GM13977 (cell line): ENCODE measurements around the gene HDAC9.

Experiments
- DNase-seq: peaks from one replicate; pipeline ENCODE4 v3.0.0; 2012; ENCODE audit warnings: low spot score
- in situ Hi-C: fragments of 300-500 bp; cut with MboI; formaldehyde crosslinking; loops from one replicate; pipeline ENCODE4 v1.12.0; 2022; ENCODE audit warnings: low sequenced_read_pairs, low pct_unique_long_range_greater_than_20kb, mixed read lengths, inconsistent platforms; ENCODE audit not compliant: unreplicated experiment
- TF ChIP-seq, protein P1 (sequence below): IDR thresholded peaks from 2 replicates; pipeline ENCODE4 v1.5.1; 2012; ENCODE audit warnings: mild to moderate bottlenecking, control low read depth; ENCODE audit not compliant: insufficient read depth; ENCODE audit errors: extremely low read depth, missing control alignments

The HDAC9 gene

DNA sequence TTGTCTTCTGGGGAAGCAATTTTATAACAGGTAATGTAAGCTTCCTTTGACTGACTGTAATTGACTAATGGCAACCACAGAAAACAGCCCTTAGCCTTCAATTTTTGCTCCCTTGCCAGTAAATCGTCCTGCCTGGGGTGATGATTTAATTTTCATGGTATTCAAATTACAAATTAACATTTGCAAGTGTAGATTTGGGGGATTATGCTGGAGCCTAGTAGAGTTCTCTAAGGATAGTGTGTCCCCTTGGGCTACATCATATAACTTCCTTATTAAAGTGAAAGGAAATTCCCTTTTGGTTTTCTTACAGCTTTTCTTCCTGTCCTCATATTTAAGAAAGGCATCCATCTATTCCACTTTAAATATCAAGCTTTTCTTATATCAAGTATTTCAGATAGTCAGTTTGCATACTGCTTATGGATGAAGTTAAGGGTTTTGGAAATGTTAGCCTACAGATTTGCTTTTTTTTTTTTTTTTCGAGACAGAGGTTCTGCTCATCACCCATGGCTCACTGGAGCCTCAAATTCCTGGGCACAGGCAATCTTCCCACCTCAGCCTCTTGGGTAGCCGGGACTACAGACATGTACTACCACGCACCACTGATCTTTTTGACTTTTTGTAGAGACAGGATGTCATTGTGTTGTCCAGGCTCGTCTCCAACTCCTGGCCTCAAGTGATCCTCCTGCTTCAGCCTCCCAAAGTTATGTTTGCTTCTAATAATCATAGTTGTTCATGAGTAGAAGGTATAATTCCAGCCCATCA, 35.9 kb upstream of the HDAC9 start:
- DNase-seq: no peak
- in situ Hi-C loops: no loop called here

DNA sequence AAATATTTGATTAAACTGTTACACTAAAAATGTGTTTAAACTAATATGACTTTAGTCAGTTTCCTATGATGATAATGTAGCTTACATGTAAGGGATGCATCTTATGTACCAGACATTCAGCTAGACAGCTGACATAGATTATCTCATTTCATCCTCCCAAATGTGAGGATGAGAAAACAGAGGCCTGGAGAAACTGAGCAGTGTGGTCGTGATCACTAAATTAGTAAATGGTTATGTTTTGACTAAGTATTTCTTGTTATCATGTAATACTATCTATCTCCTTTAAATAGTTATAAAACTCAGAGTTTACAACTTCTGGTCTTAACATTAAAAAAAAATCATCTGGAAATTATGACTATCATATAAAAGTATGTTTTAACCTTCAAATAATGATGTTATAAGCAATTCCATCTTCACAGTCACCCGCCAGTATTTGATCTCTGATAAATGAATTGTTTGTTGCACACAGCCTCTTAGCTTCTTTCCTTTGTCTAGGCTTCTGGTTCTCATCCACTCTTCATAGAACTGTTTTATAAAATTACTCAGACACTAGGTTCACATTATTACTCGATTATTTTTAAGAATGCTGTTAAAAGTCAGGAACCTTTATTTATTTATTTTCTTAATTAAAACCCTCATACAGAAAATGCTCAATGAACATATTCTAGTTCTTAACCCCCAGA, 33.6 kb upstream of the HDAC9 start:
- in situ Hi-C loops: no loop called here

More for the DNA sequence above, 35.9 kb upstream of the HDAC9 start:
- TF ChIP-seq, protein P1, sequence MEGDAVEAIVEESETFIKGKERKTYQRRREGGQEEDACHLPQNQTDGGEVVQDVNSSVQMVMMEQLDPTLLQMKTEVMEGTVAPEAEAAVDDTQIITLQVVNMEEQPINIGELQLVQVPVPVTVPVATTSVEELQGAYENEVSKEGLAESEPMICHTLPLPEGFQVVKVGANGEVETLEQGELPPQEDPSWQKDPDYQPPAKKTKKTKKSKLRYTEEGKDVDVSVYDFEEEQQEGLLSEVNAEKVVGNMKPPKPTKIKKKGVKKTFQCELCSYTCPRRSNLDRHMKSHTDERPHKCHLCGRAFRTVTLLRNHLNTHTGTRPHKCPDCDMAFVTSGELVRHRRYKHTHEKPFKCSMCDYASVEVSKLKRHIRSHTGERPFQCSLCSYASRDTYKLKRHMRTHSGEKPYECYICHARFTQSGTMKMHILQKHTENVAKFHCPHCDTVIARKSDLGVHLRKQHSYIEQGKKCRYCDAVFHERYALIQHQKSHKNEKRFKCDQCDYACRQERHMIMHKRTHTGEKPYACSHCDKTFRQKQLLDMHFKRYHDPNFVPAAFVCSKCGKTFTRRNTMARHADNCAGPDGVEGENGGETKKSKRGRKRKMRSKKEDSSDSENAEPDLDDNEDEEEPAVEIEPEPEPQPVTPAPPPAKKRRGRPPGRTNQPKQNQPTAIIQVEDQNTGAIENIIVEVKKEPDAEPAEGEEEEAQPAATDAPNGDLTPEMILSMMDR: no peak

GRCh38 chr7:18464830-18465229, 30.7 kb upstream of the HDAC9 start:
- DNase-seq: no peak
- TF ChIP-seq, protein P1: no peak
- in situ Hi-C loops: no loop called here

More for the DNA sequence above, 33.6 kb upstream of the HDAC9 start:
- peak; percentile 7 for DNase-seq
- TF ChIP-seq, protein P1: no peak

- no peak for DNase-seq
- in situ Hi-C loops: no loop called here
- TF ChIP-seq, protein P1: no peak
Observed at GRCh38 chr7:18467011-18467410, 28.5 kb upstream of the HDAC9 start.

- peak; percentile 18 for DNase-seq
- TF ChIP-seq, protein P1: no peak
- in situ Hi-C loops: no loop called here
Observed at GRCh38 chr7:18468795-18469194, 26.8 kb upstream of the HDAC9 start.

GRCh38 chr7:18469316-18469715, 26.2 kb upstream of the HDAC9 start:
- no peak for DNase-seq
- TF ChIP-seq, protein P1: no peak
- in situ Hi-C loops: no loop called here
